Epithelial cell of proximal tubule (primary cell): Measurements from ENCODE around the gene SLCO1B3. TPM values are rescaled to one million over a fixed set of nuclear protein-coding genes. Genes with fewer than 3 reads are reported as not detected.

Experiments used
- DNase-seq: peaks from one replicate; pipeline ENCODE4 v3.0.0-alpha.2; 2011; ENCODE audit warnings: low read depth
- H3K4me3 ChIP-seq: 2 replicates; pipeline ENCODE4 v1.5.1; 2011; ENCODE audit warnings: low read depth, mild to moderate bottlenecking, low read length
- CTCF ChIP-seq: conservative IDR thresholded peaks from 2 replicates; pipeline ENCODE4 v1.5.1; 2012; ENCODE audit warnings: low read depth, mild to moderate bottlenecking, low read length
- total RNA-seq: library from RNA; depleted of rRNA; stranded (reverse); fragments of >200 nt; gene quantifications from 2 replicates; pipeline ENCODE4 v1.2.3, GENCODE V29; 2015

The SLCO1B3 gene
- total RNA-seq, 1 donor from 2014 or later, result not detected

- no peak for DNase-seq
- no peak overlapping the region for H3K4me3 ChIP-seq
- TF ChIP-seq CTCF, result peak; percentile 53
Observed at GRCh38 chr12:20950248-20950647, 139.7 kb downstream of the SLCO1B3 start.

GRCh38 chr12:20963303-20963702 lies 152.8 kb downstream of the SLCO1B3 start:
- no peak overlapping the region for H3K4me3 ChIP-seq
- TF ChIP-seq CTCF, result no peak
- DNase-seq, result no peak

- no peak for TF ChIP-seq CTCF
- DNase-seq, result no peak
- no peak overlapping the region for H3K4me3 ChIP-seq
Observed at GRCh38 chr12:20963762-20964161, 153.3 kb downstream of the SLCO1B3 start.

Other genes starting within 250 kb of the SLCO1B3 start
- not detected in 2 replicates for gene SLCO1C1, start 115.4 kb upstream of the SLCO1B3 start, total RNA-seq